HEK293 (cell line): ENCODE measurements around the gene CAPNS1.

Experiments
- EGR2 ChIP-seq: fragments of 450-650 bp; formaldehyde crosslinking; IDR thresholded peaks from 2 replicates; pipeline ENCODE4 v1.5.1; 2016; ENCODE audit warnings: low read depth, missing biosample characterization, missing genetic modification characterization
- GLI2 ChIP-seq: fragments of 450-650 bp; formaldehyde crosslinking; IDR thresholded peaks from 2 replicates; pipeline ENCODE4; 2017; ENCODE audit warnings: missing biosample characterization, missing genetic modification characterization, low read depth, borderline replicate concordance
- KLF9 ChIP-seq: fragments of 450-650 bp; formaldehyde crosslinking; IDR thresholded peaks from 2 replicates; pipeline ENCODE4 v1.5.1; 2016; ENCODE audit warnings: missing biosample characterization, missing genetic modification characterization, low read depth
- SP3 ChIP-seq: fragments of 450-650 bp; formaldehyde crosslinking; IDR thresholded peaks from 2 replicates; pipeline ENCODE4 v1.5.1; 2016; ENCODE audit warnings: missing biosample characterization, missing genetic modification characterization
- YY1 ChIP-seq: fragments of 450-650 bp; formaldehyde crosslinking; IDR thresholded peaks from 2 replicates; pipeline ENCODE4 v1.5.1; 2018; ENCODE audit warnings: missing biosample characterization, missing genetic modification characterization
- ZFHX2 ChIP-seq: fragments of 450-650 bp; formaldehyde crosslinking; conservative IDR thresholded peaks from 2 replicates; pipeline ENCODE4 v1.5.1; 2016; ENCODE audit warnings: missing biosample characterization, missing genetic modification characterization
- ZNF10 ChIP-seq: fragments of 450-650 bp; formaldehyde crosslinking; IDR thresholded peaks from 2 replicates; pipeline ENCODE4 v1.5.1; 2017; ENCODE audit warnings: missing biosample characterization, missing genetic modification characterization
- ZNF157 ChIP-seq: fragments of 450-650 bp; formaldehyde crosslinking; IDR thresholded peaks from 2 replicates; pipeline ENCODE4 v1.5.1; 2016; ENCODE audit warnings: missing biosample characterization, missing genetic modification characterization
- ZNF239 ChIP-seq: fragments of 450-650 bp; formaldehyde crosslinking; IDR thresholded peaks from 2 replicates; pipeline ENCODE4 v1.5.1; 2016; ENCODE audit warnings: missing biosample characterization, missing genetic modification characterization
- ZNF24 ChIP-seq: fragments of 450-650 bp; formaldehyde crosslinking; IDR thresholded peaks from 2 replicates; pipeline ENCODE4 v1.5.1; 2016; ENCODE audit warnings: missing biosample characterization, missing genetic modification characterization
- ZNF302 ChIP-seq: fragments of 450-650 bp; formaldehyde crosslinking; IDR thresholded peaks from 2 replicates; pipeline ENCODE4 v1.5.1; 2016; ENCODE audit warnings: missing biosample characterization, missing genetic modification characterization, low read depth
- ZNF354C ChIP-seq: fragments of 450-650 bp; formaldehyde crosslinking; IDR thresholded peaks from 2 replicates; pipeline ENCODE4 v1.5.1; 2016; ENCODE audit warnings: missing biosample characterization, missing genetic modification characterization, low read depth, borderline replicate concordance
- ZNF433 ChIP-seq: fragments of 450-650 bp; formaldehyde crosslinking; IDR thresholded peaks from 2 replicates; pipeline ENCODE4 v1.5.1; 2016; ENCODE audit warnings: missing biosample characterization, missing genetic modification characterization, low read depth
- ZNF549 ChIP-seq: fragments of 450-650 bp; IDR thresholded peaks from 2 replicates; pipeline ENCODE4 v1.5.1; 2018; ENCODE audit warnings: missing biosample characterization, missing genetic modification characterization, mild to moderate bottlenecking, inconsistent platforms, moderate library complexity
- ZNF600 ChIP-seq: fragments of 450-650 bp; formaldehyde crosslinking; IDR thresholded peaks from 2 replicates; pipeline ENCODE4 v1.5.1; 2016; ENCODE audit warnings: missing biosample characterization, missing genetic modification characterization
- ZNF624 ChIP-seq: fragments of 450-650 bp; formaldehyde crosslinking; IDR thresholded peaks from 2 replicates; pipeline ENCODE4 v1.5.1; 2017; ENCODE audit warnings: missing biosample characterization, missing genetic modification characterization
- ZNF664 ChIP-seq: fragments of 450-650 bp; formaldehyde crosslinking; IDR thresholded peaks from 2 replicates; pipeline ENCODE4 v1.5.1; 2016; ENCODE audit warnings: missing biosample characterization, missing genetic modification characterization
- ZSCAN30 ChIP-seq: fragments of 450-650 bp; IDR thresholded peaks from 2 replicates; pipeline ENCODE4 v1.5.1; 2018; ENCODE audit warnings: missing biosample characterization, mild to moderate bottlenecking, missing genetic modification characterization, moderate library complexity
- ZXDB ChIP-seq: fragments of 450-650 bp; formaldehyde crosslinking; IDR thresholded peaks from 2 replicates; pipeline ENCODE4 v1.5.1; 2016; ENCODE audit warnings: missing biosample characterization, missing genetic modification characterization
- TF ChIP-seq, protein P1 (sequence below): fragments of 450-650 bp; formaldehyde crosslinking; IDR thresholded peaks from 2 replicates; pipeline ENCODE4 v1.5.1; 2016; ENCODE audit warnings: missing biosample characterization, missing genetic modification characterization, borderline replicate concordance
- TF ChIP-seq, protein P2 (sequence below): fragments of 450-650 bp; formaldehyde crosslinking; IDR thresholded peaks from 2 replicates; pipeline ENCODE4 v1.5.1; 2016; ENCODE audit warnings: missing biosample characterization, missing genetic modification characterization
- TF ChIP-seq, protein P3 (sequence below): fragments of 450-650 bp; formaldehyde crosslinking; IDR thresholded peaks from 2 replicates; pipeline ENCODE4 v1.5.1; 2016; ENCODE audit warnings: missing biosample characterization, missing genetic modification characterization
- TF ChIP-seq, protein P4 (sequence below): fragments of 450-650 bp; formaldehyde crosslinking; IDR thresholded peaks from 2 replicates; pipeline ENCODE4 v1.5.1; 2017; ENCODE audit warnings: missing biosample characterization, mild to moderate bottlenecking, missing genetic modification characterization, moderate library complexity
- TF ChIP-seq, protein P5 (sequence below): fragments of 450-650 bp; formaldehyde crosslinking; IDR thresholded peaks from 2 replicates; pipeline ENCODE4 v1.5.1; 2016; ENCODE audit warnings: missing biosample characterization, missing genetic modification characterization
- TF ChIP-seq, protein P6 (sequence below): fragments of 450-650 bp; formaldehyde crosslinking; IDR thresholded peaks from 2 replicates; pipeline ENCODE4 v1.5.1; 2016; ENCODE audit warnings: missing biosample characterization, missing genetic modification characterization, borderline replicate concordance

CAPNS1 gene

DNA sequence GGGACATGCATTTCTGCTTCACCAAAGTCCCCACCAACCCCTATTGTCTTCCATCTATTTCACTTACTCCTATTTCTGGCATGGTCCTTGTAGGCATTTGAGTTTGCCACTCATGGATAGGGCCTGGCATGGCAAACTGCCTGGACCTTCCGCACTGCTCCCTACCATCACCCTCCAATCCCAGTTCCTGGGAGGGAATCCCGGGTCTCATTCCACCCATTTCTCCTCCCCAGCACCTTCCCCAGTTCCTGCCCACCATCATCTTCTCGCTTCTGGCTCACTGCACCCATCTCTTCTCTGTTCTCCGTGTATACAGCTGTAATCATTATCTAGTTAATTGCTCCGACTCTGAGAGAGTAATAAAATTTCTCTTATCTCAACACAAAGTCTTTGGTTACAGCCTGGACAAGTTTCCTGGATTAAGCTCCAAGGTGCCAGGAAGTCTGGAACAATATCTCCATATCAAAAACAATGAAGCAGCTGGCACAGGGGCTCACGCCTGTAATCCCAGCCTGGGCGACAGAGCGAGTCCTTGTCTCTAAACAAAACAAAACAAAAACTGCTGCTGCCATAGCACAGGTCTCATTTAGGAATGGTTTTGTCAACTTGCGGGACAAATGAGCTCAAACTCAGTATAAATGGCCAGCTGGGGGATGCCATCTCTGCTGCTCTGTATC, 29.4 kb downstream of the CAPNS1 start (continued):
- TF ChIP-seq ZNF24 (tag by site-specific recombination) (peak; percentile 84; the same call in 1 of the 2 replicates), ZNF302 (tag by site-specific recombination) (no peak; the same call in 1 of the 2 replicates), ZNF354C (tag by site-specific recombination) (no peak), ZNF624 (no peak), ZNF433 (tag by site-specific recombination) (no peak), YY1 (tag by site-specific recombination) (peak; percentile 25; the same call in 1 of the 2 replicates), ZNF239 (tag by site-specific recombination) (no peak), ZNF600 (peak; percentile 94), ZFHX2 (tag by site-specific recombination) (no peak), GLI2 (tag by site-specific recombination) (peak; percentile 38; the same call in 1 of the 2 replicates), SP3 (no peak), KLF9 (tag by site-specific recombination) (no peak), ZNF549 (tag by site-specific recombination) (no peak), ZNF157 (tag by site-specific recombination) (no peak), EGR2 (tag by site-specific recombination) (no peak), ZSCAN30 (tag by site-specific recombination) (peak; percentile 41), ZXDB (tag by site-specific recombination) (peak; percentile 99), ZNF664 (no peak), ZNF10 (tag by site-specific recombination) (peak; percentile 87; the same call in 1 of the 2 replicates)
- TF ChIP-seq, protein P1, sequence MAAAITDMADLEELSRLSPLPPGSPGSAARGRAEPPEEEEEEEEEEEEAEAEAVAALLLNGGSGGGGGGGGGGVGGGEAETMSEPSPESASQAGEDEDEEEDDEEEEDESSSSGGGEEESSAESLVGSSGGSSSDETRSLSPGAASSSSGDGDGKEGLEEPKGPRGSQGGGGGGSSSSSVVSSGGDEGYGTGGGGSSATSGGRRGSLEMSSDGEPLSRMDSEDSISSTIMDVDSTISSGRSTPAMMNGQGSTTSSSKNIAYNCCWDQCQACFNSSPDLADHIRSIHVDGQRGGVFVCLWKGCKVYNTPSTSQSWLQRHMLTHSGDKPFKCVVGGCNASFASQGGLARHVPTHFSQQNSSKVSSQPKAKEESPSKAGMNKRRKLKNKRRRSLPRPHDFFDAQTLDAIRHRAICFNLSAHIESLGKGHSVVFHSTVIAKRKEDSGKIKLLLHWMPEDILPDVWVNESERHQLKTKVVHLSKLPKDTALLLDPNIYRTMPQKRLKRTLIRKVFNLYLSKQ (tag by site-specific recombination), result no peak
- TF ChIP-seq, protein P2, sequence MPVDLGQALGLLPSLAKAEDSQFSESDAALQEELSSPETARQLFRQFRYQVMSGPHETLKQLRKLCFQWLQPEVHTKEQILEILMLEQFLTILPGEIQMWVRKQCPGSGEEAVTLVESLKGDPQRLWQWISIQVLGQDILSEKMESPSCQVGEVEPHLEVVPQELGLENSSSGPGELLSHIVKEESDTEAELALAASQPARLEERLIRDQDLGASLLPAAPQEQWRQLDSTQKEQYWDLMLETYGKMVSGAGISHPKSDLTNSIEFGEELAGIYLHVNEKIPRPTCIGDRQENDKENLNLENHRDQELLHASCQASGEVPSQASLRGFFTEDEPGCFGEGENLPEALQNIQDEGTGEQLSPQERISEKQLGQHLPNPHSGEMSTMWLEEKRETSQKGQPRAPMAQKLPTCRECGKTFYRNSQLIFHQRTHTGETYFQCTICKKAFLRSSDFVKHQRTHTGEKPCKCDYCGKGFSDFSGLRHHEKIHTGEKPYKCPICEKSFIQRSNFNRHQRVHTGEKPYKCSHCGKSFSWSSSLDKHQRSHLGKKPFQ, result peak; percentile 77
- TF ChIP-seq, protein P3, sequence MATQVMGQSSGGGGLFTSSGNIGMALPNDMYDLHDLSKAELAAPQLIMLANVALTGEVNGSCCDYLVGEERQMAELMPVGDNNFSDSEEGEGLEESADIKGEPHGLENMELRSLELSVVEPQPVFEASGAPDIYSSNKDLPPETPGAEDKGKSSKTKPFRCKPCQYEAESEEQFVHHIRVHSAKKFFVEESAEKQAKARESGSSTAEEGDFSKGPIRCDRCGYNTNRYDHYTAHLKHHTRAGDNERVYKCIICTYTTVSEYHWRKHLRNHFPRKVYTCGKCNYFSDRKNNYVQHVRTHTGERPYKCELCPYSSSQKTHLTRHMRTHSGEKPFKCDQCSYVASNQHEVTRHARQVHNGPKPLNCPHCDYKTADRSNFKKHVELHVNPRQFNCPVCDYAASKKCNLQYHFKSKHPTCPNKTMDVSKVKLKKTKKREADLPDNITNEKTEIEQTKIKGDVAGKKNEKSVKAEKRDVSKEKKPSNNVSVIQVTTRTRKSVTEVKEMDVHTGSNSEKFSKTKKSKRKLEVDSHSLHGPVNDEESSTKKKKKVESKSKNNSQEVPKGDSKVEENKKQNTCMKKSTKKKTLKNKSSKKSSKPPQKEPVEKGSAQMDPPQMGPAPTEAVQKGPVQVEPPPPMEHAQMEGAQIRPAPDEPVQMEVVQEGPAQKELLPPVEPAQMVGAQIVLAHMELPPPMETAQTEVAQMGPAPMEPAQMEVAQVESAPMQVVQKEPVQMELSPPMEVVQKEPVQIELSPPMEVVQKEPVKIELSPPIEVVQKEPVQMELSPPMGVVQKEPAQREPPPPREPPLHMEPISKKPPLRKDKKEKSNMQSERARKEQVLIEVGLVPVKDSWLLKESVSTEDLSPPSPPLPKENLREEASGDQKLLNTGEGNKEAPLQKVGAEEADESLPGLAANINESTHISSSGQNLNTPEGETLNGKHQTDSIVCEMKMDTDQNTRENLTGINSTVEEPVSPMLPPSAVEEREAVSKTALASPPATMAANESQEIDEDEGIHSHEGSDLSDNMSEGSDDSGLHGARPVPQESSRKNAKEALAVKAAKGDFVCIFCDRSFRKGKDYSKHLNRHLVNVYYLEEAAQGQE (tag by site-specific recombination), result peak; percentile 44; the same call in 1 of the 2 replicates
- TF ChIP-seq, protein P4, sequence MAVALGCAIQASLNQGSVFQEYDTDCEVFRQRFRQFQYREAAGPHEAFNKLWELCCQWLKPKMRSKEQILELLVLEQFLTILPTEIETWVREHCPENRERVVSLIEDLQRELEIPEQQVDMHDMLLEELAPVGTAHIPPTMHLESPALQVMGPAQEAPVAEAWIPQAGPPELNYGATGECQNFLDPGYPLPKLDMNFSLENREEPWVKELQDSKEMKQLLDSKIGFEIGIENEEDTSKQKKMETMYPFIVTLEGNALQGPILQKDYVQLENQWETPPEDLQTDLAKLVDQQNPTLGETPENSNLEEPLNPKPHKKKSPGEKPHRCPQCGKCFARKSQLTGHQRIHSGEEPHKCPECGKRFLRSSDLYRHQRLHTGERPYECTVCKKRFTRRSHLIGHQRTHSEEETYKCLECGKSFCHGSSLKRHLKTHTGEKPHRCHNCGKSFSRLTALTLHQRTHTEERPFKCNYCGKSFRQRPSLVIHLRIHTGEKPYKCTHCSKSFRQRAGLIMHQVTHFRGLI (tag by site-specific recombination), result no peak; the same call in 1 of the 2 replicates
- TF ChIP-seq, protein P5, sequence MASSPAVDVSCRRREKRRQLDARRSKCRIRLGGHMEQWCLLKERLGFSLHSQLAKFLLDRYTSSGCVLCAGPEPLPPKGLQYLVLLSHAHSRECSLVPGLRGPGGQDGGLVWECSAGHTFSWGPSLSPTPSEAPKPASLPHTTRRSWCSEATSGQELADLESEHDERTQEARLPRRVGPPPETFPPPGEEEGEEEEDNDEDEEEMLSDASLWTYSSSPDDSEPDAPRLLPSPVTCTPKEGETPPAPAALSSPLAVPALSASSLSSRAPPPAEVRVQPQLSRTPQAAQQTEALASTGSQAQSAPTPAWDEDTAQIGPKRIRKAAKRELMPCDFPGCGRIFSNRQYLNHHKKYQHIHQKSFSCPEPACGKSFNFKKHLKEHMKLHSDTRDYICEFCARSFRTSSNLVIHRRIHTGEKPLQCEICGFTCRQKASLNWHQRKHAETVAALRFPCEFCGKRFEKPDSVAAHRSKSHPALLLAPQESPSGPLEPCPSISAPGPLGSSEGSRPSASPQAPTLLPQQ (tag by site-specific recombination), result peak; percentile 74
- TF ChIP-seq, protein P6, sequence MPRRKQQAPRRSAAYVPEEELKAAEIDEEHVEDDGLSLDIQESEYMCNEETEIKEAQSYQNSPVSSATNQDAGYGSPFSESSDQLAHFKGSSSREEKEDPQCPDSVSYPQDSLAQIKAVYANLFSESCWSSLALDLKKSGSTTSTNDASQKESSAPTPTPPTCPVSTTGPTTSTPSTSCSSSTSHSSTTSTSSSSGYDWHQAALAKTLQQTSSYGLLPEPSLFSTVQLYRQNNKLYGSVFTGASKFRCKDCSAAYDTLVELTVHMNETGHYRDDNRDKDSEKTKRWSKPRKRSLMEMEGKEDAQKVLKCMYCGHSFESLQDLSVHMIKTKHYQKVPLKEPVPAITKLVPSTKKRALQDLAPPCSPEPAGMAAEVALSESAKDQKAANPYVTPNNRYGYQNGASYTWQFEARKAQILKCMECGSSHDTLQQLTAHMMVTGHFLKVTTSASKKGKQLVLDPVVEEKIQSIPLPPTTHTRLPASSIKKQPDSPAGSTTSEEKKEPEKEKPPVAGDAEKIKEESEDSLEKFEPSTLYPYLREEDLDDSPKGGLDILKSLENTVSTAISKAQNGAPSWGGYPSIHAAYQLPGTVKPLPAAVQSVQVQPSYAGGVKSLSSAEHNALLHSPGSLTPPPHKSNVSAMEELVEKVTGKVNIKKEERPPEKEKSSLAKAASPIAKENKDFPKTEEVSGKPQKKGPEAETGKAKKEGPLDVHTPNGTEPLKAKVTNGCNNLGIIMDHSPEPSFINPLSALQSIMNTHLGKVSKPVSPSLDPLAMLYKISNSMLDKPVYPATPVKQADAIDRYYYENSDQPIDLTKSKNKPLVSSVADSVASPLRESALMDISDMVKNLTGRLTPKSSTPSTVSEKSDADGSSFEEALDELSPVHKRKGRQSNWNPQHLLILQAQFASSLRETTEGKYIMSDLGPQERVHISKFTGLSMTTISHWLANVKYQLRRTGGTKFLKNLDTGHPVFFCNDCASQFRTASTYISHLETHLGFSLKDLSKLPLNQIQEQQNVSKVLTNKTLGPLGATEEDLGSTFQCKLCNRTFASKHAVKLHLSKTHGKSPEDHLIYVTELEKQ (tag by site-specific recombination), result peak; percentile 95; the same call in 1 of the 2 replicates
